Stimulated activated CD8-positive, alpha-beta memory T cell treated with anti-CD3 and anti-CD28 coated beads, Interleukin-15, amount 100 ng/mL, for 1 hour (primary cell): Measurements from ENCODE around the gene MYO3B.
"Not testable (repeated sequence)": the region's sequence is repeated elsewhere in the genome, so short reads cannot be mapped to it uniquely, and the experiment has no call there.

Source experiments
- DNase-seq: peaks from one replicate; pipeline ENCODE4 v3.0.0-alpha.2; 2020; ENCODE audit warnings: low read depth

MYO3B gene

GRCh38 chr2:170509452-170510193, 331.7 kb downstream of the MYO3B start:
- DNase-seq = no peak

GRCh38 chr2:170512266-170512665, 334.3 kb downstream of the MYO3B start:
- DNase-seq = no peak

- no peak for DNase-seq
These were observed 336.2 kb downstream of the MYO3B start for GRCh38 chr2:170514140-170514539.

- DNase-seq = no peak
These were observed 339.6 kb downstream of the MYO3B start for GRCh38 chr2:170517538-170517937.

GRCh38 chr2:170518911-170519310, 341.0 kb downstream of the MYO3B start:
- DNase-seq = no peak

- DNase-seq = no peak
These were observed 343.4 kb downstream of the MYO3B start for GRCh38 chr2:170521299-170521698.

- DNase-seq = no peak
These were observed 345.6 kb downstream of the MYO3B start for GRCh38 chr2:170523506-170523905.

GRCh38 chr2:170524828-170525565, 347.1 kb downstream of the MYO3B start:
- DNase-seq = no peak

- no peak for DNase-seq
These were observed 347.6 kb downstream of the MYO3B start for GRCh38 chr2:170525566-170525900.

GRCh38 chr2:170530284-170530745, 352.4 kb downstream of the MYO3B start:
- DNase-seq = no peak

- DNase-seq = no peak
These were observed 353.0 kb downstream of the MYO3B start for GRCh38 chr2:170530803-170531564.

- no peak for DNase-seq
These were observed 353.9 kb downstream of the MYO3B start for GRCh38 chr2:170531876-170532275.

GRCh38 chr2:170533156-170533555, 355.2 kb downstream of the MYO3B start:
- DNase-seq = no peak

- DNase-seq = no peak
These were observed 357.6 kb downstream of the MYO3B start for GRCh38 chr2:170535552-170535951.

GRCh38 chr2:170544817-170545216, 366.9 kb downstream of the MYO3B start:
- DNase-seq = no peak

GRCh38 chr2:170548304-170548703, 370.4 kb downstream of the MYO3B start:
- no peak for DNase-seq

GRCh38 chr2:170550501-170550900, 372.6 kb downstream of the MYO3B start:
- DNase-seq = no peak

GRCh38 chr2:170551899-170552298, 374.0 kb downstream of the MYO3B start:
- DNase-seq = not testable (repeated sequence)

- no peak for DNase-seq
These were observed 375.8 kb downstream of the MYO3B start for GRCh38 chr2:170553748-170554147.

- no peak for DNase-seq
These were observed 376.5 kb downstream of the MYO3B start for GRCh38 chr2:170554278-170554955.

- no peak for DNase-seq
These were observed 385.0 kb downstream of the MYO3B start for GRCh38 chr2:170562928-170563327.

- DNase-seq = no peak
These were observed 385.5 kb downstream of the MYO3B start for GRCh38 chr2:170563401-170563800.
